Activated CD4-positive, alpha-beta memory T cell treated with anti-CD3 and anti-CD28 coated beads, Interleukin-2, amount 10 ng/mL, durations not matched to agents 7 days and 5 days (primary cell): ENCODE data around the gene JAZF1. TPM values are rescaled to one million over a fixed set of nuclear protein-coding genes. Genes with fewer than 3 reads are reported as not detected.

Experiments used
- CTCF ChIA-PET: fragments of 350-600 bp; sonication (Branson Sonifier 250); formaldehyde crosslinking; loops from one replicate; lab custom pipeline; 2021; ENCODE audit warnings: antibody characterized with exemption, inconsistent platforms; lab: Charles Lee
- POLR2A ChIA-PET: fragments of 350-600 bp; sonication (Branson Sonifier 250); formaldehyde crosslinking; loops from one replicate; lab custom pipeline; 2021; ENCODE audit warnings: antibody characterized with exemption; lab: Charles Lee
- DNase-seq: peaks from one replicate; pipeline ENCODE4 v3.0.0-alpha.2; 2020
- H3K27ac Mint-ChIP-seq: one replicate; pipeline ENCODE4 v1.8.0; 2021; ENCODE audit warnings: mild to moderate bottlenecking, mixed read lengths
- H3K27me3 Mint-ChIP-seq: one replicate; pipeline ENCODE4 v1.8.0; 2021; ENCODE audit warnings: mixed read lengths
- H3K36me3 Mint-ChIP-seq: one replicate; pipeline ENCODE4 v1.8.0; 2021; ENCODE audit warnings: low read depth, mixed read lengths
- H3K4me1 Mint-ChIP-seq: one replicate; pipeline ENCODE4 v1.8.0; 2021; ENCODE audit warnings: mixed read lengths
- H3K4me3 Mint-ChIP-seq: one replicate; pipeline ENCODE4 v1.8.0; 2021; ENCODE audit warnings: mild to moderate bottlenecking, mixed read lengths
- H3K9me3 Mint-ChIP-seq: one replicate; pipeline ENCODE4 v1.8.0; 2021; ENCODE audit warnings: mixed read lengths
- total RNA-seq, 2 experiments: library from RNA; stranded (reverse); gene quantifications; one replicate each; pipeline ENCODE4 v1.2.3, GENCODE V29; 2021

JAZF1 gene
- total RNA-seq, 2 experiments from 2014 or later, result 7.2 to 7.3 TPM

GRCh38 chr7:28135760-28136159 is 44.8 kb downstream of the JAZF1 start:
- H3K4me3 Mint-ChIP-seq, result no peak overlapping the region
- H3K36me3 Mint-ChIP-seq, result no peaks in the 10 kb centered on the region
- H3K27me3 Mint-ChIP-seq, result peaks cover 2% of the 10 kb centered on the region
- no peaks in the 10 kb centered on the region for H3K9me3 Mint-ChIP-seq
- no peak for DNase-seq
- POLR2A ChIA-PET, result no interaction called here
- CTCF ChIA-PET, result no interaction called here
- H3K4me1 Mint-ChIP-seq, result no peaks in the 10 kb centered on the region
- no peak overlapping the region for H3K27ac Mint-ChIP-seq

GRCh38 chr7:28135315-28135714 is 45.3 kb downstream of the JAZF1 start:
- peaks cover 2% of the 10 kb centered on the region for H3K27me3 Mint-ChIP-seq

GRCh38 chr7:28133872-28134271 is 46.7 kb downstream of the JAZF1 start:
- CTCF ChIA-PET, result no interaction called here
- POLR2A ChIA-PET, result no interaction called here
- H3K27me3 Mint-ChIP-seq, result no peaks in the 10 kb centered on the region

More at GRCh38 chr7:28135315-28135714, 45.3 kb downstream of the JAZF1 start:
- Mint-ChIP-seq H3K9me3 (no peaks in the 10 kb centered on the region), H3K4me1 (no peaks in the 10 kb centered on the region), H3K36me3 (no peaks in the 10 kb centered on the region), H3K27ac (no peak overlapping the region), H3K4me3 (no peak overlapping the region)
- ChIA-PET POLR2A (no interaction called here), CTCF (no interaction called here)
- DNase-seq, result no peak

GRCh38 chr7:28132959-28133870 is 47.4 kb downstream of the JAZF1 start:
- Mint-ChIP-seq H3K4me1 (peaks cover 7% of the 10 kb centered on the region), H3K4me3 (no peak overlapping the region), H3K9me3 (no peaks in the 10 kb centered on the region), H3K36me3 (no peaks in the 10 kb centered on the region), H3K27me3 (no peaks in the 10 kb centered on the region), H3K27ac (no peak overlapping the region)
- POLR2A ChIA-PET, result no interaction called here
- CTCF ChIA-PET, result no interaction called here
- no peak for DNase-seq

More at GRCh38 chr7:28133872-28134271, 46.7 kb downstream of the JAZF1 start:
- H3K4me3 Mint-ChIP-seq, result no peak overlapping the region
- H3K36me3 Mint-ChIP-seq, result no peaks in the 10 kb centered on the region
- peaks cover 3% of the 10 kb centered on the region for H3K4me1 Mint-ChIP-seq
- H3K9me3 Mint-ChIP-seq, result no peaks in the 10 kb centered on the region
- no peak for DNase-seq
- H3K27ac Mint-ChIP-seq, result no peak overlapping the region

GRCh38 chr7:28130277-28130676 is 50.3 kb downstream of the JAZF1 start:
- Mint-ChIP-seq H3K4me1 (peaks cover 11% of the 10 kb centered on the region), H3K9me3 (no peaks in the 10 kb centered on the region), H3K4me3 (no peak overlapping the region), H3K27me3 (no peaks in the 10 kb centered on the region), H3K27ac (no peak overlapping the region), H3K36me3 (no peaks in the 10 kb centered on the region)
- no peak for DNase-seq
- ChIA-PET POLR2A (no interaction called here), CTCF (interaction anchor here (1.8 kb wide), 1 partner anchor 34 kb away, joined by 3 read pairs; no protein-coding TSS in a partner anchor)

- H3K27ac Mint-ChIP-seq, result no peak overlapping the region
- POLR2A ChIA-PET, result no interaction called here
- DNase-seq, result no peak
- H3K4me1 Mint-ChIP-seq, result peaks cover 18% of the 10 kb centered on the region
- H3K27me3 Mint-ChIP-seq, result no peaks in the 10 kb centered on the region
- H3K36me3 Mint-ChIP-seq, result no peaks in the 10 kb centered on the region
- CTCF ChIA-PET, result no interaction called here
- H3K9me3 Mint-ChIP-seq, result no peaks in the 10 kb centered on the region
- no peak overlapping the region for H3K4me3 Mint-ChIP-seq
These were observed 52.0 kb downstream of the JAZF1 start for GRCh38 chr7:28128608-28129007.

- Mint-ChIP-seq H3K36me3 (peaks cover 6% of the 10 kb centered on the region), H3K4me1 (peaks cover 27% of the 10 kb centered on the region)
These were observed 54.1 kb downstream of the JAZF1 start for GRCh38 chr7:28126410-28127041.

GRCh38 chr7:28125431-28126409 is 54.9 kb downstream of the JAZF1 start:
- Mint-ChIP-seq H3K36me3 (peaks cover 6% of the 10 kb centered on the region), H3K4me3 (no peak overlapping the region), H3K27me3 (no peaks in the 10 kb centered on the region), H3K4me1 (peaks cover 27% of the 10 kb centered on the region), H3K9me3 (peaks cover 4% of the 10 kb centered on the region), H3K27ac (no peak overlapping the region)
- no peak for DNase-seq
- CTCF ChIA-PET, result interaction anchor here (0.7 to 0.9 kb wide), 3 partner anchors 30 to 42 kb away, joined by 3 to 8 read pairs (median 5); no protein-coding TSS in a partner anchor
- POLR2A ChIA-PET, result no interaction called here

More at GRCh38 chr7:28126410-28127041, 54.1 kb downstream of the JAZF1 start:
- POLR2A ChIA-PET, result no interaction called here
- Mint-ChIP-seq H3K27ac (no peak overlapping the region), H3K27me3 (no peaks in the 10 kb centered on the region), H3K9me3 (peaks cover 3% of the 10 kb centered on the region), H3K4me3 (no peak overlapping the region)
- DNase-seq, result no peak
- CTCF ChIA-PET, result interaction anchor here (0.9 kb wide), 1 partner anchor 31 kb away, joined by 8 read pairs; no protein-coding TSS in a partner anchor

GRCh38 chr7:28124413-28124812 is 56.2 kb downstream of the JAZF1 start:
- ChIA-PET CTCF (interaction anchor here (0.9 kb wide), 1 partner anchor 28 kb away, joined by 5 read pairs; no protein-coding TSS in a partner anchor), POLR2A (no interaction called here)
- peaks cover 29% of the 10 kb centered on the region for H3K4me1 Mint-ChIP-seq

GRCh38 chr7:28123752-28124151 is 56.8 kb downstream of the JAZF1 start:
- no peak overlapping the region for H3K4me3 Mint-ChIP-seq
- H3K27ac Mint-ChIP-seq, result no peak overlapping the region
- H3K4me1 Mint-ChIP-seq, result peaks cover 28% of the 10 kb centered on the region
- ChIA-PET CTCF (no interaction called here), POLR2A (no interaction called here)
- no peaks in the 10 kb centered on the region for H3K27me3 Mint-ChIP-seq
- no peak for DNase-seq
- H3K36me3 Mint-ChIP-seq, result peaks cover 6% of the 10 kb centered on the region
- H3K9me3 Mint-ChIP-seq, result peaks cover 4% of the 10 kb centered on the region

More at GRCh38 chr7:28124413-28124812, 56.2 kb downstream of the JAZF1 start:
- no peak for DNase-seq
- Mint-ChIP-seq H3K4me3 (no peak overlapping the region), H3K9me3 (peaks cover 4% of the 10 kb centered on the region), H3K27ac (no peak overlapping the region), H3K27me3 (no peaks in the 10 kb centered on the region), H3K36me3 (peaks cover 6% of the 10 kb centered on the region)

- ChIA-PET POLR2A (no interaction called here), CTCF (interaction anchor here (0.6 to 1.0 kb wide), 3 partner anchors 24 to 418 kb away, joined by 3 to 4 read pairs (median 3); no protein-coding TSS in a partner anchor)
- Mint-ChIP-seq H3K4me1 (peaks cover 23% of the 10 kb centered on the region), H3K27ac (no peak overlapping the region), H3K4me3 (no peak overlapping the region), H3K27me3 (no peaks in the 10 kb centered on the region), H3K36me3 (peaks cover 6% of the 10 kb centered on the region), H3K9me3 (peaks cover 4% of the 10 kb centered on the region)
- no peak for DNase-seq
These were observed 59.1 kb downstream of the JAZF1 start for GRCh38 chr7:28121496-28121895.

GRCh38 chr7:28116041-28116440 is 64.6 kb downstream of the JAZF1 start:
- H3K27me3 Mint-ChIP-seq, result no peaks in the 10 kb centered on the region
- ChIA-PET POLR2A (no interaction called here), CTCF (no interaction called here)
- no peak overlapping the region for H3K4me3 Mint-ChIP-seq
- peaks cover 4% of the 10 kb centered on the region for H3K4me1 Mint-ChIP-seq
- no peaks in the 10 kb centered on the region for H3K9me3 Mint-ChIP-seq
- DNase-seq, result no peak
- no peaks in the 10 kb centered on the region for H3K36me3 Mint-ChIP-seq
- no peak overlapping the region for H3K27ac Mint-ChIP-seq
